ENCODE measurements around the gene ERFL.

DNA sequence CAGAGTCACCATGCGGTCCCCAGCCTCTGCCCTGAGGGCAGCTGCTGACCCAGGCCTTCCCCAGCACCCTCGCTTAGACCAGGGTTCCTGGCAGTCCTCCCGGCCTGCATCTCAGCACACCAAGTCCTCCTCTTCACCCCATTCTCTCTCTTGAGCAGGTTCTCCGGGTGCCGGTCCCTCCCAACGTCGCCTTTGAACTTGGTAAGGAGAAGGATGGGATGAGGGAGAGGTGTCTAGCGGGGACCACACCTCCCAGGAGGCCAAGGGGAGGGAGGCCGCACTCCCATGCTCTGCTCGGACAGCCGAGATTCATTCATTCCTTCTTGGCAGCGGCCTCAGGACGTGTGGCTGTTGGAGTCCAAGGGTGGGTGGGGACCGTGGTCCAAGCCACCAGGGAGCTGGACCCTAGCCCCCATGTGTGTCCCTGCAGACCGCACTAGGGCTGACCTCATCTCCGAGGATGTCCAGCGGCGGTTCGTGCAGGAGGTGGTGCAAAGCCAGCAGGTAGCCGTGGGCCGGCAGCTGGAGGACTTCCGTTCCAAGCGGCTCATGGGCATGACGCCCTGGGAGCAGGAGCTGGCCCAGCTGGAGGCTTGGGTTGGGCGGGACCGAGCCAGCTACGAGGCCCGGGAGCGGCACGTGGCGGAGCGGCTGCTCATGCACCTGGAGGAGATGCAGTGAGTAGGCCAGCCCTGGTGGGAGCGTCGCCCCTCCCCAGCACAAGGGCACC lies 35.9 kb downstream of the ERFL start:
- TF ChIP-seq, protein P1, sequence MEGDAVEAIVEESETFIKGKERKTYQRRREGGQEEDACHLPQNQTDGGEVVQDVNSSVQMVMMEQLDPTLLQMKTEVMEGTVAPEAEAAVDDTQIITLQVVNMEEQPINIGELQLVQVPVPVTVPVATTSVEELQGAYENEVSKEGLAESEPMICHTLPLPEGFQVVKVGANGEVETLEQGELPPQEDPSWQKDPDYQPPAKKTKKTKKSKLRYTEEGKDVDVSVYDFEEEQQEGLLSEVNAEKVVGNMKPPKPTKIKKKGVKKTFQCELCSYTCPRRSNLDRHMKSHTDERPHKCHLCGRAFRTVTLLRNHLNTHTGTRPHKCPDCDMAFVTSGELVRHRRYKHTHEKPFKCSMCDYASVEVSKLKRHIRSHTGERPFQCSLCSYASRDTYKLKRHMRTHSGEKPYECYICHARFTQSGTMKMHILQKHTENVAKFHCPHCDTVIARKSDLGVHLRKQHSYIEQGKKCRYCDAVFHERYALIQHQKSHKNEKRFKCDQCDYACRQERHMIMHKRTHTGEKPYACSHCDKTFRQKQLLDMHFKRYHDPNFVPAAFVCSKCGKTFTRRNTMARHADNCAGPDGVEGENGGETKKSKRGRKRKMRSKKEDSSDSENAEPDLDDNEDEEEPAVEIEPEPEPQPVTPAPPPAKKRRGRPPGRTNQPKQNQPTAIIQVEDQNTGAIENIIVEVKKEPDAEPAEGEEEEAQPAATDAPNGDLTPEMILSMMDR (conservative IDR thresholded peaks at IDR 0.05 in 1 of 2, IDR thresholded peaks at IDR 0.05 in 1 of 2; ENCODE audit: extremely low read depth in 1 of 2, insufficient read depth in 1 of 2, low read depth in 1 of 2, low read length in 2 of 2), result no peak
- no peak for TF ChIP-seq EZH2 (IDR thresholded peaks at IDR 0.05; ENCODE audit: borderline replicate concordance, low read length)

All from mammary epithelial cell (primary cell).